ENCODE results near the gene ITK. TPM values are rescaled to one million over a fixed set of nuclear protein-coding genes. Genes with fewer than 3 reads are reported as not detected.

ITK gene
- polyA plus RNA-seq: 10 to 100 TPM; 38.5 to 71.9 (median 54.6) TPM

GRCh38 chr5:157180374-157181264 lies at the start of gene ITK:
Gene ITK, plus strand, starts transcription at chr5:157180840. Its CDS starts 138 bp downstream, at chr5:157180978.
- H3K4me3 Mint-ChIP-seq: peak within 1 kb of the TSS; percentile 95 to 99 (median 98)
- H3K27me3 Mint-ChIP-seq (ENCODE audit: low read depth in 3 of 3): peaks cover 0 to 4% (median 0%) of the 10 kb centered on the region in 3 donors
- no peaks in the 10 kb centered on the region for H3K9me3 Mint-ChIP-seq
- peaks cover 60 to 68% of the 10 kb centered on the region in 2 donors for H3K4me1 Mint-ChIP-seq
- peak within 1 kb of the TSS; percentile 93 to 99 (median 99) for H3K27ac Mint-ChIP-seq
- H3K36me3 Mint-ChIP-seq: peaks cover 14 to 17% (median 16%) of the 10 kb centered on the region in 3 donors
- peak; percentile 70 to 81 (median 78) for DNase-seq

- Mint-ChIP-seq H3K27ac (peak overlapping the region in 1 of 6 donors; percentile 18), H3K27me3 (ENCODE audit: low read depth in 3 of 3) (peaks cover 0 to 2% (median 1%) of the 10 kb centered on the region in 3 donors), H3K4me3 (no peak overlapping the region), H3K36me3 (no peaks in the 10 kb centered on the region), H3K9me3 (no peaks in the 10 kb centered on the region), H3K4me1 (peaks cover 20 to 21% of the 10 kb centered on the region in 2 donors)
- DNase-seq: no peak
These were observed 49.7 kb upstream of the ITK start for GRCh38 chr5:157130925-157131324.

GRCh38 chr5:157132281-157132612 lies 48.4 kb upstream of the ITK start:
- peaks cover 24 to 28% of the 10 kb centered on the region in 2 donors for H3K4me1 Mint-ChIP-seq
- H3K27ac Mint-ChIP-seq: no peak overlapping the region
- no peaks in the 10 kb centered on the region for H3K9me3 Mint-ChIP-seq
- peaks cover 0 to 1% (median 0%) of the 10 kb centered on the region in 3 donors for H3K27me3 Mint-ChIP-seq (ENCODE audit: low read depth in 3 of 3)
- H3K36me3 Mint-ChIP-seq: peaks cover 0 to 1% (median 0%) of the 10 kb centered on the region in 3 donors
- H3K4me3 Mint-ChIP-seq: peak overlapping the region in 1 of 5 donors; percentile 78
- DNase-seq: no peak

GRCh38 chr5:157137691-157138090 lies 42.9 kb upstream of the ITK start:
- Mint-ChIP-seq H3K27me3 (ENCODE audit: low read depth in 3 of 3) (peaks cover 2 to 7% (median 3%) of the 10 kb centered on the region in 3 donors), H3K9me3 (no peaks in the 10 kb centered on the region), H3K4me3 (no peak overlapping the region), H3K36me3 (peaks cover 7 to 19% (median 8%) of the 10 kb centered on the region in 3 donors), H3K27ac (peak overlapping the region in 2 of 6 donors; percentile 6 to 7), H3K4me1 (peaks cover 47 to 71% of the 10 kb centered on the region in 2 donors)
- no peak for DNase-seq

- peak; percentile 96 to 98 (median 98) for DNase-seq
- Mint-ChIP-seq H3K9me3 (no peaks in the 10 kb centered on the region), H3K4me1 (peaks cover 42 to 66% of the 10 kb centered on the region in 2 donors), H3K27ac (peak within 1 kb of the TSS; percentile 94 to 100 (median 98)), H3K36me3 (peaks cover 7 to 15% (median 8%) of the 10 kb centered on the region in 3 donors), H3K4me3 (peak within 1 kb of the TSS; percentile 91 to 99 (median 95)), H3K27me3 (ENCODE audit: low read depth in 3 of 3) (peaks cover 7 to 15% (median 13%) of the 10 kb centered on the region in 3 donors)
These were observed 38.1 kb upstream of the ITK start, which contains the start of gene MED7 for GRCh38 chr5:157142317-157143126. Gene MED7, minus strand, starts transcription at chr5:157142865. Its CDS starts 3,434 bp downstream, at chr5:157139431.

GRCh38 chr5:157143127-157143971 lies 37.3 kb upstream of the ITK start:
- Mint-ChIP-seq H3K9me3 (no peaks in the 10 kb centered on the region), H3K4me1 (peaks cover 47 to 67% of the 10 kb centered on the region in 2 donors), H3K27ac (peak overlapping the region; percentile 94 to 100 (median 98)), H3K4me3 (peak overlapping the region; percentile 91 to 99 (median 95)), H3K27me3 (ENCODE audit: low read depth in 3 of 3) (peaks cover 7 to 15% (median 13%) of the 10 kb centered on the region in 3 donors), H3K36me3 (peaks cover 7 to 13% (median 8%) of the 10 kb centered on the region in 3 donors)
- peak; percentile 51 to 58 (median 57) for DNase-seq

GRCh38 chr5:157148734-157149615 lies 31.7 kb upstream of the ITK start:
- Mint-ChIP-seq H3K4me3 (peak overlapping the region; percentile 0 to 56 (median 40)), H3K9me3 (no peaks in the 10 kb centered on the region), H3K36me3 (no peaks in the 10 kb centered on the region), H3K4me1 (peaks cover 18 to 22% of the 10 kb centered on the region in 2 donors), H3K27me3 (ENCODE audit: low read depth in 3 of 3) (peaks cover 0 to 3% (median 2%) of the 10 kb centered on the region in 3 donors), H3K27ac (peak overlapping the region; percentile 67 to 94 (median 86))
- peak; percentile 81 to 88 (median 83) for DNase-seq

GRCh38 chr5:157150995-157151394 lies 29.6 kb upstream of the ITK start:
- DNase-seq: no peak
- peaks cover 26 to 28% of the 10 kb centered on the region in 2 donors for H3K4me1 Mint-ChIP-seq
- H3K27me3 Mint-ChIP-seq (ENCODE audit: low read depth in 3 of 3): peaks cover 0 to 2% (median 0%) of the 10 kb centered on the region in 3 donors
- H3K27ac Mint-ChIP-seq: peak overlapping the region in 1 of 6 donors; percentile 66
- no peaks in the 10 kb centered on the region for H3K36me3 Mint-ChIP-seq
- H3K4me3 Mint-ChIP-seq: no peak overlapping the region
- H3K9me3 Mint-ChIP-seq: no peaks in the 10 kb centered on the region

GRCh38 chr5:157155297-157155696 lies 25.3 kb upstream of the ITK start:
- Mint-ChIP-seq H3K4me3 (peak overlapping the region in 4 of 5 donors; percentile 43 to 80 (median 50)), H3K27me3 (ENCODE audit: low read depth in 3 of 3) (peaks cover 0 to 2% (median 2%) of the 10 kb centered on the region in 3 donors), H3K9me3 (no peaks in the 10 kb centered on the region), H3K36me3 (no peaks in the 10 kb centered on the region), H3K27ac (peak overlapping the region; percentile 31 to 83 (median 66)), H3K4me1 (peaks cover 14 to 18% of the 10 kb centered on the region in 2 donors)
- DNase-seq: no peak

- Mint-ChIP-seq H3K36me3 (no peaks in the 10 kb centered on the region), H3K27ac (no peak overlapping the region), H3K4me3 (no peak overlapping the region), H3K4me1 (peaks cover 14 to 18% of the 10 kb centered on the region in 2 donors), H3K9me3 (no peaks in the 10 kb centered on the region), H3K27me3 (ENCODE audit: low read depth in 3 of 3) (peaks cover 0 to 2% (median 2%) of the 10 kb centered on the region in 3 donors)
- DNase-seq: no peak
These were observed 23.2 kb upstream of the ITK start for GRCh38 chr5:157157293-157157891.

GRCh38 chr5:157159209-157159751 lies 21.4 kb upstream of the ITK start:
- Mint-ChIP-seq H3K27me3 (ENCODE audit: low read depth in 3 of 3) (peaks cover 2 to 5% (median 2%) of the 10 kb centered on the region in 3 donors), H3K4me3 (no peak overlapping the region), H3K9me3 (no peaks in the 10 kb centered on the region), H3K36me3 (no peaks in the 10 kb centered on the region), H3K27ac (no peak overlapping the region), H3K4me1 (peaks cover 14 to 18% of the 10 kb centered on the region in 2 donors)
- DNase-seq: no peak
